Osteoblast (primary cell): Measurements from ENCODE around the gene PCDH15. TPM values are rescaled to one million over a fixed set of nuclear protein-coding genes. Genes with fewer than 3 reads are reported as not detected.
A peak's percentile ranks its signal among the peaks of the same experiment; 100 is the strongest.

Experiments
- DNase-seq: peaks from one replicate; pipeline ENCODE4 v3.0.0; 2011; ENCODE audit warnings: low spot score, mixed read lengths; ENCODE audit not compliant: insufficient read length; ENCODE audit errors: missing footprints
- H2AFZ ChIP-seq: 2 replicates; pipeline ENCODE4 v1.6.0; 2011; ENCODE audit warnings: mild to moderate bottlenecking, low read length
- H3K27ac ChIP-seq: 2 replicates; pipeline ENCODE4 v1.5.1; 2011; ENCODE audit warnings: mild to moderate bottlenecking, low read depth, low read length, moderate library complexity
- H3K27me3 ChIP-seq: 2 replicates; pipeline ENCODE4 v1.6.0; 2012; ENCODE audit warnings: mild to moderate bottlenecking, control low read depth, inconsistent platforms, low read length, moderate library complexity; ENCODE audit not compliant: insufficient read depth
- H3K36me3 ChIP-seq: 2 replicates; pipeline ENCODE4 v1.5.1; 2011; ENCODE audit warnings: mild to moderate bottlenecking, low read length, control low read depth, moderate library complexity; ENCODE audit not compliant: insufficient read depth
- H3K4me1 ChIP-seq: 2 replicates; pipeline ENCODE4 v1.5.1; 2011; ENCODE audit warnings: mild to moderate bottlenecking, low read length, control low read depth, moderate library complexity; ENCODE audit not compliant: insufficient read depth
- H3K4me2 ChIP-seq: 2 replicates; pipeline ENCODE4 v1.6.0; 2011; ENCODE audit warnings: mild to moderate bottlenecking, low read length; ENCODE audit not compliant: insufficient read depth
- H3K4me3 ChIP-seq: fragments of 200-600 bp; sonication (generic); 3 replicates; pipeline ENCODE4 v1.5.1; 2012; ENCODE audit warnings: mild to moderate bottlenecking, low read length, inconsistent platforms; ENCODE audit not compliant: insufficient read depth
- H3K79me2 ChIP-seq: 2 replicates; pipeline ENCODE4 v1.6.0; 2012; ENCODE audit warnings: mild to moderate bottlenecking, low read length, control low read depth, inconsistent platforms; ENCODE audit not compliant: insufficient read depth
- H3K9me3 ChIP-seq: 2 replicates; pipeline ENCODE4 v1.5.1; 2011; ENCODE audit warnings: low read depth, low read length, control low read depth
- H4K20me1 ChIP-seq: 2 replicates; pipeline ENCODE4 v1.6.0; 2012; ENCODE audit warnings: mild to moderate bottlenecking, low read length, control low read depth; ENCODE audit not compliant: insufficient read depth
- CTCF ChIP-seq: IDR thresholded peaks from 2 replicates; pipeline ENCODE4 v1.5.1; 2011; ENCODE audit warnings: mild to moderate bottlenecking, low read depth, low read length, moderate library complexity; ENCODE audit errors: extremely low read depth
- total RNA-seq: library from RNA; depleted of rRNA; stranded (reverse); fragments of >200 nt; gene quantifications from 2 replicates; pipeline ENCODE4 v1.2.3, GENCODE V29; 2012

Gene PCDH15
- total RNA-seq, 1 donor: not detected

DNA sequence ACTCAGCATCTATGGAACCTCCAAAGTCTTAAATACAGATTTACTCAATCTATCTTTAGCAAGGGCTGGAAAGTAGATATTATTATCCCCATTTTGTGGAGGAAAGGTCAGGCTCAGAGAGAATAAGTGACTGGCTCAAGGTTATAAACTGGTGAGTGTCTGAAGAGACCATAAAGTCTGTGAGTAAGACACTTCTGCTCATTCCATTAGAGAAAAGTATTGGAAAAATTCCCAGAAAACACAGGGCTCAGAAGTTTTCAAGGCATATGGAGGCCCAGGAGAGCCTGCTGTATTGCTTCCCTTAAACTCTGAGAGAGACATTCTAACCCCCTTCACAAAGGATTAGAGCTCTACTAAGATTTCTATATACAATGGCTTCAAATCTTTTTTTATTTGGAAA lies 134.8 kb downstream of the PCDH15 start:
- no peaks in the 10 kb centered on the region for H3K36me3 ChIP-seq
- TF ChIP-seq CTCF: no peak
- no peak for DNase-seq
- peaks cover 4% of the 10 kb centered on the region for H3K9me3 ChIP-seq
- H3K27ac ChIP-seq: no peak overlapping the region
- no peaks in the 10 kb centered on the region for H4K20me1 ChIP-seq
- no peak overlapping the region for H2AFZ ChIP-seq
- H3K27me3 ChIP-seq: no peaks in the 10 kb centered on the region
- H3K4me2 ChIP-seq: no peak overlapping the region
- no peaks in the 10 kb centered on the region for H3K4me1 ChIP-seq
- H3K79me2 ChIP-seq: no peaks in the 10 kb centered on the region
- no peak overlapping the region for H3K4me3 ChIP-seq

GRCh38 chr10:54665095-54665494 lies 135.9 kb downstream of the PCDH15 start:
- Histone ChIP-seq H4K20me1 (no peaks in the 10 kb centered on the region), H3K4me2 (no peak overlapping the region), H3K36me3 (no peaks in the 10 kb centered on the region), H3K27me3 (no peaks in the 10 kb centered on the region), H3K9me3 (peaks cover 4% of the 10 kb centered on the region), H3K4me3 (no peak overlapping the region), H3K79me2 (no peaks in the 10 kb centered on the region), H3K4me1 (no peaks in the 10 kb centered on the region), H3K27ac (no peak overlapping the region), H2AFZ (no peak overlapping the region)
- TF ChIP-seq CTCF: no peak
- DNase-seq: no peak

DNA sequence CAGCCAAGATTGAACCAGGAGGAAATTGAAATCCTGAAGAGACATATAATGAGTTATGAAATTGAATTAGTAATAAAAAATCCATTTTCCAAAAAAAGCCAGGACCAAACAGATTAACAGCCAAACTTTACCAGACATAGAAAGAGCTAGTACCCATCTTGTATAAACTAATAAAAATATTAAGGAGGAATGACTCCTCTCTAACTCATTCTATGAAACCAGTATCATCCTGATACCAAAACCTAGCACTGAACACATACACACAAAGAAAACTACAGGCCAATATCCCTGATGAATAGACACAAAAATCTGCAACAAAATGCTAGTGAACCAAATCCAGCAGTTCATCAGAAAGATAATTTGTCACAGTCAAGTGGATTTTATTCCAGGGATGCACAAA lies 140.6 kb downstream of the PCDH15 start:
- H3K4me1 ChIP-seq: no peaks in the 10 kb centered on the region
- no peaks in the 10 kb centered on the region for H3K36me3 ChIP-seq
- TF ChIP-seq CTCF: no peak
- no peak overlapping the region for H3K27ac ChIP-seq
- no peak overlapping the region for H3K4me3 ChIP-seq
- no peak overlapping the region for H3K4me2 ChIP-seq
- no peak overlapping the region for H2AFZ ChIP-seq
- H3K9me3 ChIP-seq: no peaks in the 10 kb centered on the region
- no peaks in the 10 kb centered on the region for H4K20me1 ChIP-seq
- no peaks in the 10 kb centered on the region for H3K79me2 ChIP-seq
- DNase-seq: no peak
- no peaks in the 10 kb centered on the region for H3K27me3 ChIP-seq

- no peak overlapping the region for H2AFZ ChIP-seq
- no peak for TF ChIP-seq CTCF
- no peaks in the 10 kb centered on the region for H3K4me1 ChIP-seq
These were observed 144.4 kb downstream of the PCDH15 start for GRCh38 chr10:54656643-54657042.

More at GRCh38 chr10:54656643-54657042, 144.4 kb downstream of the PCDH15 start:
- Histone ChIP-seq H3K4me2 (no peak overlapping the region), H3K27me3 (no peaks in the 10 kb centered on the region), H3K9me3 (peaks cover 1% of the 10 kb centered on the region), H3K27ac (no peak overlapping the region), H3K79me2 (no peaks in the 10 kb centered on the region), H3K36me3 (no peaks in the 10 kb centered on the region), H4K20me1 (no peaks in the 10 kb centered on the region), H3K4me3 (no peak overlapping the region)
- peak; percentile 5 for DNase-seq
